CD1c-positive myeloid dendritic cell (primary cell): ENCODE results near the gene TUBGCP3.

Source experiments
- DNase-seq: peaks from one replicate; pipeline ENCODE4 v3.0.0-alpha.2; 2016; ENCODE audit errors: extremely low spot score

Gene TUBGCP3

DNA sequence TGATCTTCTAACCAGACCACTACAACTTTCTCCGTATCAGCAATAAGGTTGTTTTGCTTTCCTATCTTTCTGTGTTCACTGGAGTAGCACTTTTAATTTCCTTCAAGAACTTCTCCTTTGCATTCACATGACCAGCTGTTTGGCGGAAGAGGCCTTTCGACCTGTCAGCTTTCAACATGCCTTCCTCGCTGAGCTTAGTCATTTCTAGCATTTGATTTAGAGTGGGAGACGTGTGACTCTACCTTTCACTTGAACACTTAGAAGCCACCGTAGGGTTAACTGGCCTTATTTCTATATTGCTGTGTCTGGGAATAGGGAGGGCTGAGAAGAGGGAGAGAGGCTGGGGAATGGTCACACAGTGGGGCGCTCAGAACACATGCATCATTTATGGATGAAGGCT, 104.7 kb downstream of the TUBGCP3 start:
- no peak for DNase-seq

DNA sequence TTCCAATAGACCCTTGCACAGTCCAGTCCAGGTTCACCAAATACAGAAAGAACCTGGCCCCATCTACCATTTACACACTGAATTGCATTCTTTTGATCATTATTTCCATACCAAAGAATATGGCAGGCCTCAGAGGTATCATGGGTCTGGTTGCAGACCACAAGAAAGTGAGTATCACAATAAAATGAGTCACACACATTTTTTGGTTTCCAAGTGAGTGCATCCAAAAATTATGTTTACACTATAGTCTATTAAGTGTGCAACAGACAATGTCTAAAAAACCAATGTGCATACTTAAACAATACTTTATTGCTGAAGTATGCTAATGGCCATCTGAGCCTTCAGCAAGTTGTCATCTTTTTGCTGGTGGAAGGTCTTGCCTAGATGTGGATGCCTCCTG, 106.5 kb downstream of the TUBGCP3 start:
- no peak for DNase-seq

GRCh38 chr13:112479389-112479788, 108.6 kb downstream of the TUBGCP3 start:
- no peak for DNase-seq

GRCh38 chr13:112477070-112477619, 110.8 kb downstream of the TUBGCP3 start:
- DNase-seq = no peak

GRCh38 chr13:112475889-112476288, 112.1 kb downstream of the TUBGCP3 start:
- DNase-seq = no peak

GRCh38 chr13:112474869-112475268, 113.1 kb downstream of the TUBGCP3 start:
- DNase-seq = no peak

- DNase-seq = no peak
Measured at GRCh38 chr13:112473818-112474217, 114.1 kb downstream of the TUBGCP3 start.

DNA sequence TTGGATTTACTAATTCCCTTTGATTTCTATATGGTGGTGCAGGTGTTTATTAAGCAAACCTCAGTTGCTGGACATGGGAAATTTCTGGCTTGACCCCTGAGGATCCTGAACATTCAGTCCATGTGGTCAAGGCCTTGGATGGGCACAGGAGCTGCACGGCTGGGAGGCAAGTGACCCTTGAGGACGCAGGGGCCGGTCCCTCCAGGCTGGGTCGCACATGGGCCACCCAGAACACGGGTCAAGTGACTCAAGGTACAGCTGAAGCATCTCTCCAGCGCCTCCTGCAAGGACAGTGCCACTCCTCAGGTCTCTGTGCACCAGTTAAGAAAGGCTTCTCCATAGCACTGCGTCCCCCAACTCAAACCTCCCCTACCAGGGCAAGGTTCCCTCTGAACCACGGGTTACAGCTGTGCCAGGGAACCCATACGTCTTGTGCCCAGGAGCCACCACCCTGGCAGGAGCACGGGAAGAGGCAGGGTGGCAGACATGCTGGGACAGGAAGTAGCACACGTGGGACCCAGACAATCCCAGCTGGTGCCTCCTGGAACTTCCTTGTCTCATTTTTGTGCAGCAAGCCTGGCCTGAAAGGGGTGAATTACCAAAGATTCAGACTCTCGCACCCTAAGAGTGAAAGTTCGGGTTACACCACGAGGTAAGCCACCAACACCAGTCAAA, 118.7 kb downstream of the TUBGCP3 start:
- no peak for DNase-seq

- no peak for DNase-seq
Measured at GRCh38 chr13:112468069-112468468, 119.9 kb downstream of the TUBGCP3 start.

- no peak for DNase-seq
Measured at GRCh38 chr13:112467236-112467635, 120.7 kb downstream of the TUBGCP3 start.

GRCh38 chr13:112466132-112467058, 121.6 kb downstream of the TUBGCP3 start:
- no peak for DNase-seq

DNA sequence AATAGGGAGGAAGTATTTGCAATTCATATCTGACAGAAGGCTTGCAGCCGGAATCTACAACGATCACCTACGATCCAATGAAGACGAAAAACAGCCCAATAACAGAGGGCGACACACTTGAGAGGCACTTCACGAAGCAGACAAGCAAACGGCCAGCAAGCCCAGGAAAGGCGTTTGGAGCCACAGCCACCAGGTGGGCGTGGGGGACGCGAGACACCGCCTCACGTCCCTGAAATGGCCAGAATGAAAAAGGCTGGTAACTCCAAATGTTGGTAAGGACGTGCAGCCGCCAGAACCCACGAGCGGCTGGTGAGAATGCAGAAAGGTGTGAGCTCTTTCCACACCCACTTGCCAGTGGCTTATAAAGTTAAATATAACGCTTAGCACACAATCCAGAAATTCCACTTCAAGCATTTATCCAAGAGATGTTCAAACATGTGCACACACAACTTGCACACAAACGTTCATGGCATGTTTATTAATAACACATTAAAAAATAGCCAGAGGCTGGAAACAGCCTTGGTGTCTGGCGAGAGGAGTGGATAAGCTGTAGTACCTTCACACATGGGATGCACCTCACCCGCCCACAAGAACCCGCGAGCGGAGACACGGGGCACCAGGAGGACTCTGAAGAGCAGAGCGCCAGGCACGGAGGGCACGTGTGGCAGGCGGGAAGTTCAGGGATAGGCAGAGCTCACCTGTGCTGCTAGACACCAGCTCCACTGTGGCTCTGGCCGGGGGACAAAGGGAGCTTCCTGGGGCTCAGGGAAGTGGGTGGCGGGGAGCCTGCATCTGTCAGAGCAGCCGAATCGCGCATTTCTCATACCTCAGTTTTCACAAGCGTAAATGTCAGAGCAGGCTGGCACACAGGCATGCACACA, 122.5 kb downstream of the TUBGCP3 start:
- DNase-seq = no peak

DNA sequence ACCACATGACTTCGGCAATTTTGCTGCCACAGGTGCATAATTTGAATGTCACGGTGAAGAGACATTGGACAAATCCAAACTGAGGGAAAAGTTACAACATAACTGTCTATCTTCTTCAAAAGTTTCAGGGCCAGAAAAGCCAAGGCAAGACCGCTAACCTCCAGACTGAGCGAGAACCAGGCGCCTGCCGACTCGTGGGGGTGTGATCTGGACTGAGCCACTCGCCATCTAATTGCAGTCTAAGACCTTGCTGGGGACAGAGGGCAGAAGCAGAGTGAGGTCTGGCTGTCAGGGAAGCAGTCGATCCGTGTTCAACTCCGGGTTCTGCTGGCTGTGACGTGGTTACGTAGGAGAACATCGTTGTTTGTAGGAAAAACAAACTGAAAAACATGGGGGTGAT, 123.2 kb downstream of the TUBGCP3 start:
- DNase-seq = no peak

- no peak for DNase-seq
Measured at GRCh38 chr13:112462408-112462807, 125.5 kb downstream of the TUBGCP3 start.

DNA sequence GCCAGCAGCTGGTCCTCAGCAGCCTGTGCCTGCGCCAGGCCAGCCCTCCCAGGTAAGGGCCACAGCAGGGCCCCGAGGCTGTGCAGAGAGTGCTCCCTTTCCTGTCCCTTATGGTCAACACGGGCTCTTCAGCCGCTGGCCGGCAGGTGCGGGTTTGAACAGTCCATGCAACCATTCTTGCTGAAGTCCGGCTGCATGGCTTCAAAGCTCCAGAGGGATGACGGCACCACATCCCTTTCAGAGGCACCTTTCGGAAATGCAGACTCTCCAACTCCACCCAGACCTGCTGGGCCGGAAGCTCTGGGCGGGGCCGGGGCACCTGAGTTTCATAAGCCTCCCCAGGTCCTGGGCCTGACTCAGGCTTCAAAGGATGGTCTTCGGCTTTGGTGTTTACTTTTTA, 130.5 kb downstream of the TUBGCP3 start:
- no peak for DNase-seq

DNA sequence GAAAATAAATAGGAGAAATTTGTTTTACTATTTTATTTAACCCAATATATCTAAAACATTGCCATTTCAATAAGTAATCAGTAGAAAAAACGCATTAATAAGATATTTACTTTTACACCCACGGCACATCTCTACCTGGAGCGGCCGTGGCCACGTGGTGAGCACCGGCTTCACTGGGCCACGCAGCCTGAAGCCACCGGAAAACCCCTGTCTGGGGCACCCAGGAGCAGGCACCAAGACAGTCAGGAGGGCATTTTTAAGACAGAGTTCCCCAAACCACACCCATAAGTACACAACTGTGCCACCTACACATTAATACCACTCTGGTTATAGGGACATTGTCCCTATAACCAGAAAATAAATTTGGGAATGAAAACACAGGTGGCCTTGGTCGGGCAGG, 130.9 kb downstream of the TUBGCP3 start:
- DNase-seq = no peak

- DNase-seq = no peak
Measured at GRCh38 chr13:112456138-112457056, 131.6 kb downstream of the TUBGCP3 start.

DNA sequence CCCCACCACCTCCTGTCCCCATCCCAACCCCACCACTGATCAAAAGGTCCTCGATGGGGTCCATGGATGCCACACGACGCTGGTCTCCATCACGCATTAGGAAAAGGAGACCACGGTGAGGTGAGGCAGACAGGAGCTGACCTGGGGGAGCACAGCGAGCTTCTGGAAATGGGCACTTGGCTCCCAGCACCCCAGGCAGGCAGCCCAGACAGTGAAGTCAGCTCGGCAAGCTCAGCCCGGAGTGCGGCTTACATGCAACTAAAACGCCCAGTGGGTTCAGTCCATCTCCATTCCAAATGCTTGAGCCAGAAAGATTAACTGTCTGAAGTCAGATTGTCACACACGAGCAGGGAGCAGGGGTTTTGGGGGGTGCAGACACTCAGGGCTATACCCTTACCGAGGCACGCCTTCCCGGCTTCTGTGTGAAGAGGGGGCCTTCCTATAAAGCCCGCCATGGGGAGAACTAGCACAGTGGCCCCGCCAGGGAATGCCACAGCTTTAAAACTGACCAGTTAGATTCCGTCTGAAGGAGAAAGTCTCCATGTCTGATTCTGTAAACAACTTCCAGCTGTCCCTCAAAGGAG, 132.4 kb downstream of the TUBGCP3 start:
- no peak for DNase-seq

DNA sequence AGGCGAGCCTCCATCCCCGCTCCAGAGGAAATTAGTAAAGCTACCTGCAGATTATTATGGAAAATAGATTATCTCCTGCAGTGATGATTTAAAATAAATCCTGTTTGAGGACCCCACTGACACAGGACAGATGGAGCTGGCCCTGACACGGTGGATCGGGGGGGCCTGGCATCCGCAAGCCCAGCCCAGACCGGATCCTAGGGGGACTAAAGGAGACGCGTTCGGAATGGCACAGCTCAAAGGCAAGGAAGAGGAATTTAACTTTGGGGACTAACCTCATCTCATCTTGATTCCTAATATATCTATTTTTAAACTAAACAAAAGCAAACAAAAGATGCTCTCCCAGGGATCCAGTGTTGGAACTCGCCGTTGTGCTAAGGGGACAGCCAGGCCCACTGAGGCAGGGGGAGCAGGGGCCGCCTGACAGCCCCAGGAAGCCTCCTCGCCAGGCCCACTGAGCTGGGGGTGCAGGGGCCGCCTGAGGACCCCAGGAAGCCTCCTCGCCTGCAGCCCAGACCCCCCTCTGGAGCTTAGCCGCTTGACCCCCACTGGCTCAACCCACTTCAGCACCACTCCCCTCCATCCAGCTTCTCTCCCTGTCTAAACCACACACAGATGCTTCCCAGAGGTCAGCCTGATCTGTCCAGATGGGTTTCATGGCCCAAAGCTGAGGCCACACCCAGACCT, 133.2 kb downstream of the TUBGCP3 start:
- DNase-seq = no peak
